Cardiac muscle cell (in vitro differentiated cells and primary cell): Measurements from ENCODE around the gene DGKZ. TPM values are rescaled to one million over a fixed set of nuclear protein-coding genes. Genes with fewer than 3 reads are reported as not detected.

Source experiments
- DNase-seq, 2 donors: peaks; one replicate each; pipeline versions ENCODE4 v3.0.0 to v3.0.0-alpha.2; 2010 to 2017; ENCODE audit warnings: low read depth in 1 of 2, low spot score in 1 of 2
- H3K27ac ChIP-seq: fragments of 200-600 bp; sonication (generic); 2 replicates; pipeline ENCODE4 v1.5.1; 2016
- H3K27me3 ChIP-seq: fragments of 200-600 bp; sonication (generic); 2 replicates; pipeline ENCODE4 v1.6.0; 2016; ENCODE audit warnings: control low read depth
- H3K36me3 ChIP-seq: fragments of 200-600 bp; sonication (generic); 2 replicates; pipeline ENCODE4 v1.5.1; 2016; ENCODE audit warnings: control low read depth
- H3K4me1 ChIP-seq: fragments of 200-600 bp; sonication (generic); 2 replicates; pipeline ENCODE4 v1.8.1; 2017; ENCODE audit warnings: low read depth, mild to moderate bottlenecking, mixed run types
- H3K4me3 ChIP-seq: fragments of 200-600 bp; sonication (generic); 2 replicates; pipeline ENCODE4 v1.5.1; 2016; ENCODE audit warnings: mild to moderate bottlenecking
- H3K9me3 ChIP-seq: fragments of 200-600 bp; sonication (generic); 2 replicates; pipeline ENCODE4 v1.5.1; 2017; ENCODE audit warnings: low read depth, mild to moderate bottlenecking, control low read depth
- CTCF ChIP-seq: IDR thresholded peaks from 2 replicates; pipeline ENCODE4 v1.5.1; 2012; ENCODE audit warnings: low read depth, mild to moderate bottlenecking, low read length
- polyA plus RNA-seq: library from polyadenylated mRNA; unstranded; fragments of >200 nt; fragmentation: Nextera tagmentation; extraction: Ambion mirVana; gene quantifications from 2 replicates; pipeline ENCODE4 v1.2.1, GENCODE V29; 2016
- total RNA-seq: library from RNA; depleted of rRNA; stranded (reverse); fragments of >200 nt; gene quantifications from 2 replicates; pipeline ENCODE4 v1.2.3, GENCODE V29; 2016

DGKZ gene
- total and polyA plus RNA-seq, 2 experiments from 2014 or later, result 48.3 to 81.8 TPM

GRCh38 chr11:46350695-46351094 lies 3.4 kb downstream of the DGKZ start:
- Histone ChIP-seq H3K27me3 (no peaks in the 10 kb centered on the region), H3K4me1 (peaks cover 29% of the 10 kb centered on the region), H3K36me3 (no peaks in the 10 kb centered on the region), H3K9me3 (no peaks in the 10 kb centered on the region), H3K4me3 (no peak overlapping the region), H3K27ac (no peak overlapping the region)
- no peak for TF ChIP-seq CTCF
- no peak for DNase-seq

GRCh38 chr11:46351148-46351547 lies 3.9 kb downstream of the DGKZ start:
- H3K4me1 ChIP-seq, result peaks cover 29% of the 10 kb centered on the region

GRCh38 chr11:46351606-46352005 lies 4.3 kb downstream of the DGKZ start:
- no peak for DNase-seq
- Histone ChIP-seq H3K4me3 (no peak overlapping the region), H3K4me1 (peaks cover 29% of the 10 kb centered on the region), H3K9me3 (no peaks in the 10 kb centered on the region), H3K27me3 (no peaks in the 10 kb centered on the region), H3K27ac (no peak overlapping the region), H3K36me3 (no peaks in the 10 kb centered on the region)
- TF ChIP-seq CTCF, result no peak

More at GRCh38 chr11:46351148-46351547, 3.9 kb downstream of the DGKZ start:
- no peak for DNase-seq
- no peak for TF ChIP-seq CTCF
- Histone ChIP-seq H3K36me3 (no peaks in the 10 kb centered on the region), H3K9me3 (no peaks in the 10 kb centered on the region), H3K4me3 (no peak overlapping the region), H3K27ac (no peak overlapping the region), H3K27me3 (no peaks in the 10 kb centered on the region)

- Histone ChIP-seq H3K4me3 (no peak overlapping the region), H3K27me3 (no peaks in the 10 kb centered on the region), H3K27ac (no peak overlapping the region), H3K9me3 (no peaks in the 10 kb centered on the region), H3K36me3 (no peaks in the 10 kb centered on the region), H3K4me1 (peaks cover 29% of the 10 kb centered on the region)
- peak; percentile 85 for TF ChIP-seq CTCF
- peak; percentile 65 to 70 for DNase-seq
Observed at GRCh38 chr11:46352063-46352841, 5.0 kb downstream of the DGKZ start.

- peaks cover 20% of the 10 kb centered on the region for H3K4me1 ChIP-seq
- no peak overlapping the region for H3K27ac ChIP-seq
- TF ChIP-seq CTCF, result no peak
- no peaks in the 10 kb centered on the region for H3K9me3 ChIP-seq
- DNase-seq, result peak in 1 of 2 donors; percentile 21
- H3K36me3 ChIP-seq, result no peaks in the 10 kb centered on the region
- H3K27me3 ChIP-seq, result no peaks in the 10 kb centered on the region
- H3K4me3 ChIP-seq, result no peak overlapping the region
Observed at GRCh38 chr11:46353698-46354097, 6.4 kb downstream of the DGKZ start.
